HepG2 (cell line): Measurements from ENCODE around the gene FXYD4. TPM values are rescaled to one million over a fixed set of nuclear protein-coding genes. Genes with fewer than 3 reads are reported as not detected.

Experiments used
- ATF3 ChIP-seq: sonication (generic); formaldehyde crosslinking; IDR thresholded peaks from 2 replicates; pipeline ENCODE4 v1.4.0; 2020; ENCODE audit warnings: missing genetic modification reagents
- FOXC1 ChIP-seq: sonication (generic); formaldehyde crosslinking; IDR thresholded peaks from 2 replicates; pipeline ENCODE4 v1.8.0; 2022; ENCODE audit warnings: mild to moderate bottlenecking, missing genetic modification reagents, borderline replicate concordance
- KMT2A ChIP-seq: sonication (generic); formaldehyde crosslinking; IDR thresholded peaks from 2 replicates; pipeline ENCODE4 v1.4.0; 2020; ENCODE audit warnings: missing genetic modification reagents
- PHB2 ChIP-seq: fragments of 450-650 bp; IDR thresholded peaks from 2 replicates; pipeline ENCODE4 v1.6.1; 2018; ENCODE audit not compliant: partially characterized antibody
- PITX1 ChIP-seq: sonication (generic); formaldehyde crosslinking; IDR thresholded peaks from 2 replicates; pipeline ENCODE4 v1.5.1; 2020; ENCODE audit warnings: mild to moderate bottlenecking, missing genetic modification reagents
- POGZ ChIP-seq: sonication (generic); formaldehyde crosslinking; IDR thresholded peaks from 2 replicates; pipeline ENCODE4 v1.4.0; 2020; ENCODE audit warnings: mild to moderate bottlenecking, missing genetic modification reagents
- ZFP36L2 ChIP-seq: sonication (generic); formaldehyde crosslinking; IDR thresholded peaks from 2 replicates; pipeline ENCODE4 v1.4.0; 2020; ENCODE audit warnings: missing genetic modification reagents
- ZNF556 ChIP-seq: sonication (generic); formaldehyde crosslinking; IDR thresholded peaks from 2 replicates; pipeline ENCODE4 v1.4.0; 2020; ENCODE audit warnings: mild to moderate bottlenecking, missing genetic modification reagents, borderline replicate concordance
- ZNF605 ChIP-seq: sonication (generic); formaldehyde crosslinking; IDR thresholded peaks from 2 replicates; pipeline ENCODE4 v1.8.0; 2022; ENCODE audit warnings: mild to moderate bottlenecking, missing genetic modification reagents
- ZNF740 ChIP-seq: sonication (generic); formaldehyde crosslinking; IDR thresholded peaks from 2 replicates; pipeline ENCODE4 v1.4.0; 2020; ENCODE audit warnings: missing genetic modification reagents
- polyA plus RNA-seq, 8 experiments: library from polyadenylated mRNA; depleted of rRNA in 3 of 8; stranded (reverse) in 7 of 8; unstranded in 1 of 8; fragments of >200 nt; fragmentation: Illumina TruSeq in 4 of 8; extraction: Trizol in 4 of 8; gene quantifications; 2 replicates each; pipeline versions ENCODE4 v1.2.1 to v1.2.3, GENCODE V29; 2011 to 2016; ENCODE audit warnings: low read depth in 4 of 8, missing spikeins in 1 of 8, mixed read lengths in 1 of 8; ENCODE audit not compliant: insufficient read depth in 1 of 8
- total RNA-seq, 5 experiments: library from RNA; depleted of rRNA; stranded (reverse); fragments of >200 nt; fragmentation: Illumina TruSeq; extraction: Trizol; gene quantifications; 2 replicates each; pipeline ENCODE4 v1.2.3, GENCODE V29; 2016; ENCODE audit warnings: low read depth in 1 of 5
- TF ChIP-seq, protein P1 (sequence below): sonication (generic); formaldehyde crosslinking; IDR thresholded peaks from 2 replicates; pipeline ENCODE4 v1.5.1; 2020; ENCODE audit warnings: mild to moderate bottlenecking, missing genetic modification reagents, moderate library complexity
- TF ChIP-seq, protein P2 (sequence below): sonication (generic); formaldehyde crosslinking; IDR thresholded peaks from 2 replicates; pipeline ENCODE4 v1.5.0; 2020; ENCODE audit warnings: mild to moderate bottlenecking, missing genetic modification reagents
- TF ChIP-seq, protein P3 (sequence below): sonication (generic); formaldehyde crosslinking; IDR thresholded peaks from 2 replicates; pipeline ENCODE4 v1.4.0; 2020; ENCODE audit warnings: missing genetic modification reagents, mild to moderate bottlenecking, borderline replicate concordance

Gene FXYD4
- total and polyA plus RNA-seq, 2 of the 13 experiments (the other 11 are each of a cell fraction or from before 2014, with no cell fraction given) = not detected

DNA sequence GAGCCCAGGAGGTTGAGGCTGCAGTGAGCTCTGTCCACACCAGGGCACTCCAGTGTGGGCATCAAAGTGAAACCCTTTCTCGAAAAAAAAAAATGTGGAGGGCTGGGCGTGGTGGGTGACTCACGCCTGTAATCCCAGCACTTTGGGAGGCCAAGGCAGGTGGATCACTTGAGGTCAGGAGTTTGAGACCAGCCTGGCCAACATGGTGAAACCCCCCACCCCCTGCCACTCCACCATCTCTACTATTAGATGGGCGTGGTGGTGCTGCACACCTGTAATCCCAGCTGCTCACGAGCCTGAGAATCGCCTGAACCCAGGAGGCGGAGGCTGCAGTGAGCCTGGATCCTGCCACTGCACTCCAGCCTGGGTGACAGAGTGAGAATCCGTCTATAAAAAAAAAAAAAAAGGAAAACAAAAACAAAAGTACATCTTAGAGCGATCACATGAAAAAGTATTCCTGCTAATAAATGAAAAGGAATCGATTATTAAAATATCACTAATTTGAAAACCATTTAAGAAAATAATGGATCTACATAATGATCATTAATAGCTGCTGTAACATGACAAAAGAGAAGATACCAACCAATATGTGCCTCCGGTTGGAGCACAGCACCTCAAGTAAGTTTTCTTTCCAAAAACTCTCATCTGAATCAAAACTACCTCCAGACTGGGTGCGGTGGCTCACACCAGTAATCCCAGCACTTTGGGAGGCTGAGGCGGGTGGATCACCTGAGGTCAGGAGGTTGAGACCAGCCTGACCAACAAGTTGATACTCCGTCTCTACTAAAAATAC lies 32.7 kb downstream of the FXYD4 start (continued):
- TF ChIP-seq, protein P1, sequence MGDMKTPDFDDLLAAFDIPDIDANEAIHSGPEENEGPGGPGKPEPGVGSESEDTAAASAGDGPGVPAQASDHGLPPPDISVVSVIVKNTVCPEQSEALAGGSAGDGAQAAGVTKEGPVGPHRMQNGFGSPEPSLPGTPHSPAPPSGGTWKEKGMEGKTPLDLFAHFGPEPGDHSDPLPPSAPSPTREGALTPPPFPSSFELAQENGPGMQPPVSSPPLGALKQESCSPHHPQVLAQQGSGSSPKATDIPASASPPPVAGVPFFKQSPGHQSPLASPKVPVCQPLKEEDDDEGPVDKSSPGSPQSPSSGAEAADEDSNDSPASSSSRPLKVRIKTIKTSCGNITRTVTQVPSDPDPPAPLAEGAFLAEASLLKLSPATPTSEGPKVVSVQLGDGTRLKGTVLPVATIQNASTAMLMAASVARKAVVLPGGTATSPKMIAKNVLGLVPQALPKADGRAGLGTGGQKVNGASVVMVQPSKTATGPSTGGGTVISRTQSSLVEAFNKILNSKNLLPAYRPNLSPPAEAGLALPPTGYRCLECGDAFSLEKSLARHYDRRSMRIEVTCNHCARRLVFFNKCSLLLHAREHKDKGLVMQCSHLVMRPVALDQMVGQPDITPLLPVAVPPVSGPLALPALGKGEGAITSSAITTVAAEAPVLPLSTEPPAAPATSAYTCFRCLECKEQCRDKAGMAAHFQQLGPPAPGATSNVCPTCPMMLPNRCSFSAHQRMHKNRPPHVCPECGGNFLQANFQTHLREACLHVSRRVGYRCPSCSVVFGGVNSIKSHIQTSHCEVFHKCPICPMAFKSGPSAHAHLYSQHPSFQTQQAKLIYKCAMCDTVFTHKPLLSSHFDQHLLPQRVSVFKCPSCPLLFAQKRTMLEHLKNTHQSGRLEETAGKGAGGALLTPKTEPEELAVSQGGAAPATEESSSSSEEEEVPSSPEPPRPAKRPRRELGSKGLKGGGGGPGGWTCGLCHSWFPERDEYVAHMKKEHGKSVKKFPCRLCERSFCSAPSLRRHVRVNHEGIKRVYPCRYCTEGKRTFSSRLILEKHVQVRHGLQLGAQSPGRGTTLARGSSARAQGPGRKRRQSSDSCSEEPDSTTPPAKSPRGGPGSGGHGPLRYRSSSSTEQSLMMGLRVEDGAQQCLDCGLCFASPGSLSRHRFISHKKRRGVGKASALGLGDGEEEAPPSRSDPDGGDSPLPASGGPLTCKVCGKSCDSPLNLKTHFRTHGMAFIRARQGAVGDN (CRISPR knock-in tag) = peak; percentile 40
- TF ChIP-seq ZNF740 (CRISPR knock-in tag) (no peak), FOXC1 (CRISPR knock-in tag) (no peak), ZNF605 (CRISPR knock-in tag) (no peak), KMT2A (no peak), ZFP36L2 (CRISPR knock-in tag) (no peak), POGZ (CRISPR knock-in tag) (no peak), ATF3 (CRISPR knock-in tag) (0 out of 2 replicates have a peak, but pooled peaks have one; percentile 29), ZNF556 (CRISPR knock-in tag) (no peak), PHB2 (no peak), PITX1 (no peak)
- TF ChIP-seq, protein P2, sequence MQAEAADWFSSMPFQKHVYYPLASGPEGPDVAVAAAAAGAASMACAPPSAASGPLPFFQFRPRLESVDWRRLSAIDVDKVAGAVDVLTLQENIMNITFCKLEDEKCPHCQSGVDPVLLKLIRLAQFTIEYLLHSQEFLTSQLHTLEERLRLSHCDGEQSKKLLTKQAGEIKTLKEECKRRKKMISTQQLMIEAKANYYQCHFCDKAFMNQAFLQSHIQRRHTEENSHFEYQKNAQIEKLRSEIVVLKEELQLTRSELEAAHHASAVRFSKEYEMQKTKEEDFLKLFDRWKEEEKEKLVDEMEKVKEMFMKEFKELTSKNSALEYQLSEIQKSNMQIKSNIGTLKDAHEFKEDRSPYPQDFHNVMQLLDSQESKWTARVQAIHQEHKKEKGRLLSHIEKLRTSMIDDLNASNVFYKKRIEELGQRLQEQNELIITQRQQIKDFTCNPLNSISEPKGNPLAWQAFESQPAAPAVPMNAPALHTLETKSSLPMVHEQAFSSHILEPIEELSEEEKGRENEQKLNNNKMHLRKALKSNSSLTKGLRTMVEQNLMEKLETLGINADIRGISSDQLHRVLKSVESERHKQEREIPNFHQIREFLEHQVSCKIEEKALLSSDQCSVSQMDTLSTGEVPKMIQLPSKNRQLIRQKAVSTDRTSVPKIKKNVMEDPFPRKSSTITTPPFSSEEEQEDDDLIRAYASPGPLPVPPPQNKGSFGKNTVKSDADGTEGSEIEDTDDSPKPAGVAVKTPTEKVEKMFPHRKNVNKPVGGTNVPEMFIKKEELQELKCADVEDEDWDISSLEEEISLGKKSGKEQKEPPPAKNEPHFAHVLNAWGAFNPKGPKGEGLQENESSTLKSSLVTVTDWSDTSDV (CRISPR knock-in tag) = no peak
- TF ChIP-seq, protein P3, sequence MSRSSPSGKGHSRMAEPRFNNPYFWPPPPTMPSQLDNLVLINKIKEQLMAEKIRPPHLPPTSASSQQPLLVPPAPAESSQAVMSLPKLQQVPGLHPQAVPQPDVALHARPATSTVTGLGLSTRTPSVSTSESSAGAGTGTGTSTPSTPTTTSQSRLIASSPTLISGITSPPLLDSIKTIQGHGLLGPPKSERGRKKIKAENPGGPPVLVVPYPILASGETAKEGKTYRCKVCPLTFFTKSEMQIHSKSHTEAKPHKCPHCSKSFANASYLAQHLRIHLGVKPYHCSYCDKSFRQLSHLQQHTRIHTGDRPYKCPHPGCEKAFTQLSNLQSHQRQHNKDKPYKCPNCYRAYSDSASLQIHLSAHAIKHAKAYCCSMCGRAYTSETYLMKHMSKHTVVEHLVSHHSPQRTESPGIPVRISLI (CRISPR knock-in tag) = peak; percentile 62; the same call in 1 of the 2 replicates
